CD4-positive, alpha-beta memory T cell (primary cell): ENCODE results near the gene MRPS18A. TPM values are rescaled to one million over a fixed set of nuclear protein-coding genes. Genes with fewer than 3 reads are reported as not detected.
"Not testable (repeated sequence)": the region's sequence is repeated elsewhere in the genome, so short reads cannot be mapped to it uniquely, and the experiment has no call there.

Source experiments
- CTCF ChIA-PET: fragments of 350-600 bp; sonication (Branson Sonifier 250); formaldehyde crosslinking; loops from one replicate; lab custom pipeline; 2021; ENCODE audit warnings: inconsistent platforms; ENCODE audit not compliant: partially characterized antibody; lab: Charles Lee
- POLR2A ChIA-PET: fragments of 350-600 bp; sonication (Branson Sonifier 250); formaldehyde crosslinking; loops from one replicate; lab custom pipeline; 2021; ENCODE audit not compliant: partially characterized antibody; lab: Charles Lee
- DNase-seq, 5 donors: peaks; one replicate each; pipeline versions ENCODE4 v3.0.0 to v3.0.0-alpha.2; 2020 to 2022; ENCODE audit warnings: mixed read lengths in 1 of 5
- H3K27ac ChIP-seq: one replicate; pipeline ENCODE4 v1.7.0; 2013; ENCODE audit warnings: low read depth, low read length
- H3K27me3 ChIP-seq: 2 replicates; pipeline ENCODE4 v1.7.0; 2013; ENCODE audit warnings: mild to moderate bottlenecking, low read length, moderate library complexity; ENCODE audit not compliant: insufficient read depth
- H3K36me3 ChIP-seq: 2 replicates; pipeline ENCODE4 v1.7.0; 2013; ENCODE audit warnings: mild to moderate bottlenecking, low read length, moderate library complexity; ENCODE audit not compliant: insufficient read depth
- H3K4me1 ChIP-seq: 2 replicates; pipeline ENCODE4 v1.7.0; 2013; ENCODE audit warnings: mild to moderate bottlenecking, low read length, moderate library complexity; ENCODE audit not compliant: insufficient read depth
- H3K4me3 ChIP-seq, 2 donors: one replicate each; pipeline ENCODE4 v1.7.0; 2013; ENCODE audit warnings: low read length in 2 of 2, mild to moderate bottlenecking in 1 of 2
- H3K9me3 ChIP-seq, 2 donors: one replicate each; pipeline ENCODE4 v1.7.0; 2013; ENCODE audit warnings: low read length in 2 of 2, control low read depth in 1 of 2; ENCODE audit not compliant: control insufficient read depth in 1 of 2
- H3K27ac Mint-ChIP-seq, 7 donors: one replicate each; pipeline ENCODE4 v1.8.0; 2020 to 2021; ENCODE audit warnings: mixed read lengths in 7 of 7, mild to moderate bottlenecking in 6 of 7, inconsistent platforms in 3 of 7, moderate library complexity in 3 of 7
- H3K27me3 Mint-ChIP-seq, 2 donors: one replicate each; pipeline ENCODE4 v1.8.0; 2020 to 2021; ENCODE audit warnings: mixed read lengths in 2 of 2
- H3K36me3 Mint-ChIP-seq, 2 donors: one replicate each; pipeline ENCODE4 v1.8.0; 2020 to 2021; ENCODE audit warnings: mixed read lengths in 2 of 2, inconsistent platforms in 1 of 2, mild to moderate bottlenecking in 1 of 2
- H3K4me1 Mint-ChIP-seq, 4 donors: one replicate each; pipeline ENCODE4 v1.8.0; 2020 to 2021; ENCODE audit warnings: mixed read lengths in 4 of 4, mild to moderate bottlenecking in 1 of 4
- H3K4me3 Mint-ChIP-seq, 8 donors: one replicate each; pipeline ENCODE4 v1.8.0; 2020 to 2021; ENCODE audit warnings: mixed read lengths in 8 of 8, mild to moderate bottlenecking in 7 of 8, moderate library complexity in 6 of 8, inconsistent platforms in 3 of 8
- H3K9me3 Mint-ChIP-seq, 8 donors: one replicate each; pipeline ENCODE4 v1.8.0; 2020 to 2021; ENCODE audit warnings: mixed read lengths in 8 of 8, mild to moderate bottlenecking in 5 of 8, inconsistent platforms in 3 of 8, moderate library complexity in 1 of 8
- intact Hi-C: fragments of 100-400 bp; cut with micrococcal nuclease; formaldehyde crosslinking; loops from one replicate; pipeline ENCODE4 v1.15.1; 2023
- polyA plus RNA-seq, 2 donors: library from polyadenylated mRNA; unstranded; fragments of 300-500 nt; fragmentation: Illumina TruSeq; gene quantifications; one replicate each; pipeline ENCODE4 v1.2.3, GENCODE V29; 2021
- total RNA-seq, 2 experiments: library from RNA; stranded (reverse); gene quantifications; one replicate each; pipeline ENCODE4 v1.2.3, GENCODE V29; 2021

Gene MRPS18A
- total and polyA plus RNA-seq, 4 experiments from 2014 or later = 31.3 to 86.1 (median 47.5) TPM

GRCh38 chr6:43703512-43704429 is 16.2 kb upstream of the MRPS18A start:
- Histone ChIP-seq H3K4me3 (no peak overlapping the region), H3K4me1 (no peaks in the 10 kb centered on the region), H3K27ac (no peak overlapping the region), H3K36me3 (no peaks in the 10 kb centered on the region), H3K27me3 (no peaks in the 10 kb centered on the region), H3K9me3 (no peaks in the 10 kb centered on the region)
- H3K4me3 Mint-ChIP-seq = no peak overlapping the region
- DNase-seq = no peak
- H3K27me3 Mint-ChIP-seq = peaks cover 24 to 41% of the 10 kb centered on the region in 2 donors
- no peak overlapping the region for H3K27ac Mint-ChIP-seq
- intact Hi-C loops = no loop called here
- H3K4me1 Mint-ChIP-seq = peaks cover 0 to 5% (median under 1%) of the 10 kb centered on the region in 4 donors
- ChIA-PET CTCF (interaction anchor here (0.7 kb wide), 1 partner anchor 1540 kb away, joined by 3 read pairs; no protein-coding TSS in a partner anchor), POLR2A (no interaction called here)
- H3K36me3 Mint-ChIP-seq = no peaks in the 10 kb centered on the region
- no peaks in the 10 kb centered on the region for H3K9me3 Mint-ChIP-seq

- DNase-seq = peak in 1 of 5 donors; percentile 44
- Mint-ChIP-seq H3K27ac (no peak overlapping the region), H3K4me1 (peaks cover 0 to 5% (median under 1%) of the 10 kb centered on the region in 4 donors), H3K9me3 (no peaks in the 10 kb centered on the region), H3K36me3 (no peaks in the 10 kb centered on the region), H3K4me3 (no peak overlapping the region), H3K27me3 (peaks cover 27 to 46% of the 10 kb centered on the region in 2 donors)
- ChIA-PET CTCF (no interaction called here), POLR2A (no interaction called here)
- Histone ChIP-seq H3K36me3 (no peaks in the 10 kb centered on the region), H3K27me3 (no peaks in the 10 kb centered on the region), H3K4me1 (no peaks in the 10 kb centered on the region), H3K4me3 (no peak overlapping the region), H3K9me3 (no peaks in the 10 kb centered on the region), H3K27ac (no peak overlapping the region)
- intact Hi-C loops = no loop called here
Measured at GRCh38 chr6:43702534-43703440, 15.2 kb upstream of the MRPS18A start.

DNA sequence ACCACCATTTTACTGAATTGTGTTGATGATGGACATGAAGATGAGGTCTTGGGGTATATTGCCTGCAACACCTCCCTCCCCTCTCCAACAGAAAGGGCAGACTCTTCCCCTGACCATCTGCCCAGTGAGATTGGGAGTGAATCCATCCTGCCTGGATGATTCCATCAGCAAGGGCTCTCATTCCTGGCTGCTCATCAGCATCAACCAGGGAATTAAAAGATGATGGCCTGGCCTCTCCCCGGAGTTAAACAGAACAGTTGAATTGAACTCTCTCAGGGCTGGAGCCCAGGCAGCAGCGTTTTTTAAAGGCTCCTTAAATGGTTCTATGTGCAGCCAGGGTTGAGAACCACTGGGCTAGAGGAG is 14.6 kb upstream of the MRPS18A start:
- no peak overlapping the region for H3K4me3 Mint-ChIP-seq
- no peaks in the 10 kb centered on the region for H3K36me3 Mint-ChIP-seq
- Histone ChIP-seq H3K4me1 (no peaks in the 10 kb centered on the region), H3K27ac (no peak overlapping the region), H3K9me3 (no peaks in the 10 kb centered on the region), H3K4me3 (no peak overlapping the region), H3K27me3 (no peaks in the 10 kb centered on the region), H3K36me3 (no peaks in the 10 kb centered on the region)
- peaks cover 27 to 45% of the 10 kb centered on the region in 2 donors for H3K27me3 Mint-ChIP-seq
- intact Hi-C loops = no loop called here
- no peak for DNase-seq
- H3K4me1 Mint-ChIP-seq = peaks cover 0 to 5% (median under 1%) of the 10 kb centered on the region in 4 donors
- no peak overlapping the region for H3K27ac Mint-ChIP-seq
- H3K9me3 Mint-ChIP-seq = no peaks in the 10 kb centered on the region
- ChIA-PET CTCF (no interaction called here), POLR2A (no interaction called here)

DNA sequence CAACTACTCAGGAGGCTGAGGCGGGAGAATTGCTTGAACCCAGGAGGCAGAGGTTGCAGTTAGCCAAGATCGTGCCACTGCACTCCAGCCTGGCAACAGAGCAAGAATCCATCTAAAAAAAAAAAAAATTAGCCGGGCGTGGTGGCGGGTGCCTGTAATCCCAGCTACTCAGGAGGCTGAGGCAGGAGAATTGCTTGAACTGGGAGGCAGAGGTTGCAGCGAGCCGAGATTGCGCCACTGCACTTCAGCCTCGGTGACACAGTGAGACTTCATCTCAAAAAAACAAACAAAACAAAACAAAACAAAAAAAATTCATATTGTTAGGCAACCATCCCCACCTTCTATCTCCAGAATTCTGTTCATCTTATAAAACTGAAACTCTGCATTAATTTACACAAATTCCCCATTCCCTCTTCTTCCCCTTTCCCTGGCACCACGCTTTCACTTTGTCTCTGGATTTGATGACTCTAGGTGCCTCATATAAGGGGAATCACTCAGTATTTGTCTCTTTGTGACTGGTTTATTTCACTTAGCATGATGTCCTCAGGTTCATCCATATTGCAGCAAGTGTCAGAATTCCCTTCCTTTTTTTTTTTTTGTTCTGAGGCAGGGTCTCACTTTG is 13.5 kb upstream of the MRPS18A start:
- H3K9me3 Mint-ChIP-seq, intact Hi-C loops, H3K9me3 ChIP-seq, H3K27me3 ChIP-seq, DNase-seq, H3K4me1 ChIP-seq, H3K27ac Mint-ChIP-seq, POLR2A ChIA-PET, H3K4me3 ChIP-seq, H3K36me3 Mint-ChIP-seq, H3K27ac ChIP-seq, H3K36me3 ChIP-seq, H3K4me3 Mint-ChIP-seq, CTCF ChIA-PET, H3K4me1 Mint-ChIP-seq: not testable (repeated sequence)
- H3K27me3 Mint-ChIP-seq = peaks cover 27 to 44% of the 10 kb centered on the region in 2 donors

- Mint-ChIP-seq H3K36me3 (no peaks in the 10 kb centered on the region), H3K27ac (no peak overlapping the region), H3K4me3 (no peak overlapping the region), H3K27me3 (peaks cover 22 to 39% of the 10 kb centered on the region in 2 donors), H3K9me3 (no peaks in the 10 kb centered on the region), H3K4me1 (no peaks in the 10 kb centered on the region)
- ChIA-PET CTCF (no interaction called here), POLR2A (no interaction called here)
- Histone ChIP-seq H3K27ac (no peak overlapping the region), H3K4me3 (no peak overlapping the region), H3K27me3 (no peaks in the 10 kb centered on the region), H3K9me3 (no peaks in the 10 kb centered on the region), H3K4me1 (no peaks in the 10 kb centered on the region), H3K36me3 (no peaks in the 10 kb centered on the region)
- no peak for DNase-seq
- intact Hi-C loops = no loop called here
Measured at GRCh38 chr6:43699564-43700186, 12.1 kb upstream of the MRPS18A start.

- no peaks in the 10 kb centered on the region for H3K4me1 ChIP-seq
- H3K27ac ChIP-seq = no peak overlapping the region
- no peak overlapping the region for H3K4me3 ChIP-seq
- no peak overlapping the region for H3K27ac Mint-ChIP-seq
- no peaks in the 10 kb centered on the region for H3K36me3 ChIP-seq
- H3K9me3 ChIP-seq = no peaks in the 10 kb centered on the region
- H3K4me3 Mint-ChIP-seq = no peak overlapping the region
- peaks cover 0 to 2% (median 0%) of the 10 kb centered on the region in 8 donors for H3K9me3 Mint-ChIP-seq
- H3K4me1 Mint-ChIP-seq = no peaks in the 10 kb centered on the region
- ChIA-PET POLR2A (no interaction called here), CTCF (no interaction called here)
- peaks cover 22 to 38% of the 10 kb centered on the region in 2 donors for H3K27me3 Mint-ChIP-seq
- no peaks in the 10 kb centered on the region for H3K36me3 Mint-ChIP-seq
- intact Hi-C loops = no loop called here
- DNase-seq = no peak
- no peaks in the 10 kb centered on the region for H3K27me3 ChIP-seq
Measured at GRCh38 chr6:43698584-43699349, 11.2 kb upstream of the MRPS18A start.
